LoVo (cell line): ENCODE results near the gene SEPHS2.

Experiments
- DNase-seq: peaks from one replicate; pipeline ENCODE4 v3.0.0-alpha.2; 2016; ENCODE audit warnings: low spot score

SEPHS2 gene

DNA sequence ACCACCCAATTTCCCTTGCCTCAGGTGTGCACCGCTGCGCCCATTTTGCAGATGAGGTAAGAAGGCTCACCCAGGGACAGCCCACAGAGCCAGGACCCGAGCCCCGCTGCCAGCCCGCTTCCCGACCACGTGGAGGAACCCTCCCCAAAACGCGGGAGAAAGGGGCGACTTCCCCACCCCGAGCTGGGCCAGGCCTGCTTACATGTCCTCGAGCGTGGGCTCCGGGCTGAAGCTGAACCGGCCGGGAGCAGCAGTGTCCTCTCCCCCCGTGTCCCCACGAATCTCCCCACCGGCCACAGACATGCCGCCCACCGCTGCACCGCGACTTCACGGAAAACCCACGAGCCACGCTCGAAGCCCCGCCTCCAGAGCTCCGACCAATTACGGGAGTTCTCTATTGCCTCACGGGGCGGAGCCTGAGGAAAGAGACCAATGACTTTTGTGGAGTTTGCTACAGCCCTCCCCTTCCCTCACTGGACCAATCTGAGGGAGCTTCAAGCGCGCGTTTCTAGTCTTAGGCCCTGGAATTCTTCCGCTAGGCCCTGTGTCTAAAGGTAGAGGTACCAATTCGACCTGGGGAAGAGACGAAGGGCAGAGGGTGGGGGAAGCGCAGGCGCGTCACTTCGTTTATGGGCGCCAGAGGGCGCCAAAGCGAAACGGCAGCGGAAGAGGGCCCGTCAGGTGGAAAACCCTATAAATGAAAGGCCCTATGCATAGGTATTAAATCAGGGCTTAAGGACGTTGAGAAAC is 15.8 kb downstream of the SEPHS2 start, which contains the start of gene DCTPP1:
DCTPP1 (minus strand) TSS at position 353 of the 750 bp plus-strand sequence; CDS start at position 303, 50 bp downstream.
- DNase-seq: peak; percentile 100

DNA sequence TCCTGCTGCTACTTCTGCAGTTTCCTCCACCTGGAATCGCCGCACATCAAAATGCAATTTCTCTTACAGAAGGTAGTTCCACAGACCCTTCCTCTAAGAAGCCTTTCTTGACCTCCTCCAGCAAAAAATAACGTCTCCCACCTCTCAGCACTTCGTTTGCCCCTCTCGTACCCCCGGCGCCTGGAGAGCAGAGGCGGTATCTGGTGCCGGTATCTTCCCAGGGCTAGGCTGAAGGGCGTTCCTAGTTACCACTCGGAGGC is 16.3 kb downstream of the SEPHS2 start:
- peak; percentile 45 for DNase-seq

DNA sequence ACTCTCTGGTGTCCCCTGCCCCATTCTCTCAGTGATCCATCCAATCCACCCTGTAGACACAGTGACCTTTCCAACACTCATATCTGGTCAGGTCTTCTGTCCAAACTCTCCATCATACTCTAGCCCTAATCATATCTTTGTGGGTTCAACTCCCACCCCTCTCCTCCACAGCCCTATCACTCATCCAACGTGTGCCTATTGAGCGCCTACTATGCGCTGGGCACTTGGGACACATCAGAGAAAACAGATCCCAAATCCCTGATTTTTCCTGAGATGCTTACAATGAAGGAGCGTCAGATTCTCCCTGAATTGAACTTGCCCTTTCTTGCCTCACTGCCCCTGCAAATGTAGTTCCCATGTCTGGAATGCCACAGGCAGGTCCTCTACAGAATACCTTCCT is 17.6 kb downstream of the SEPHS2 start:
- no peak for DNase-seq

DNA sequence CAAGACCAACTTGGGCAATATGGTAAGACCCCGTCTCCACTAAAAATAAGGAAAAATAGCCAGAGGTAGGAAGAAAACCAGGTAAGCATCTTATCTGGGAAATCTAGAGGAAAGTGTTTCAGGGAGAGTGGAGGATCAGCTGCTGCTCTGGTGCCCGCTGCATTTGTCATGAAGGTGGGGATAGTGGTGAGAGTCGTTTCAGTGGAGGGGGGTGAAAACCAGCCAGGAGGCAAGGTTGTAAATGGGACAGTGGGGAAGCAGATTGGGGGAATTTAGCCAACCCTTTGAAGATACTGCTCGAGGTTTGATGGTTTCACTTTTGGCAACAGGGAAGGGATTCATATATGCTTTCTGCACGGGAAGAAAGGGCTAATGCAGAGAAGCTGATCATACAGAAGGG is 24.7 kb downstream of the SEPHS2 start:
- no peak for DNase-seq

DNA sequence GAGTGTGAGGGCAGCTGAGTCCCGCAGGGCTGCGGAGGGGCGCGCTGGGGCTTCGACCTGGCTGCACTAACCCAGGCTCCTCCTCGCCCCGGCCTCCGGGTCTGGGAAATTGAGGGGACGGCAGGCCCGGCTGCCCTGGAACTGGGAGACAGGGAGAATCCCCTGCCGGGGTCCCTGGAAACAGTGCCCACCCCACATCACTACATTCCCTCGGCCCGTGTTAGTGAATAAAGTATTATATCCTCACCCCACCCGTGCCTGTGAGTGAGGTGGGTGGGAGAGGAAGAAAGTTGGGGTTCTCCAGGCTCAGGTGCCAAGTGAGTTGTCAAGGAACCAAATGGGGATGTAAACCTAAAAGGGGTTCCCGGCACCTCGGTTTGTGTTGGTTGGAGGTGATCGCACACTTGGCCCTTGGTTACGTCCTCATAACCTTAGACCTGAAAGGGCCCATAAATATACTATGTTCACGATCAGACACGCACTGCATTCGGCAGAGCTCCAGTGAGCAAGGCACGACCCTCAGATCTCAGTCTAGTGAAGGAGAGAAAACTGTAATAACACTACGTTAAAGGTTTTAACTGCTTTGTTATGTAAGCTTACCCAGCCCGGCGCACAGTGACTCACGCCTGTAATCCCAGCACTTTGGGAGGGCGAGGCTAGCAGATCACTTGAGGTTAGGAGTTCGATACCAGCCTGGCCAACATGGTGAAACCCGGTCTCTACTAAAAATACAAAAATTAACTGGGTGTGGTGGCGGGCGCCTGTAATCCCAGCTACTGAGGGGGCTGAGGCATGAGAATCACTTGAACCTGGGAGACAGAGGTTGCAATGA is 27.1 kb downstream of the SEPHS2 start:
- peak; percentile 26 for DNase-seq

DNA sequence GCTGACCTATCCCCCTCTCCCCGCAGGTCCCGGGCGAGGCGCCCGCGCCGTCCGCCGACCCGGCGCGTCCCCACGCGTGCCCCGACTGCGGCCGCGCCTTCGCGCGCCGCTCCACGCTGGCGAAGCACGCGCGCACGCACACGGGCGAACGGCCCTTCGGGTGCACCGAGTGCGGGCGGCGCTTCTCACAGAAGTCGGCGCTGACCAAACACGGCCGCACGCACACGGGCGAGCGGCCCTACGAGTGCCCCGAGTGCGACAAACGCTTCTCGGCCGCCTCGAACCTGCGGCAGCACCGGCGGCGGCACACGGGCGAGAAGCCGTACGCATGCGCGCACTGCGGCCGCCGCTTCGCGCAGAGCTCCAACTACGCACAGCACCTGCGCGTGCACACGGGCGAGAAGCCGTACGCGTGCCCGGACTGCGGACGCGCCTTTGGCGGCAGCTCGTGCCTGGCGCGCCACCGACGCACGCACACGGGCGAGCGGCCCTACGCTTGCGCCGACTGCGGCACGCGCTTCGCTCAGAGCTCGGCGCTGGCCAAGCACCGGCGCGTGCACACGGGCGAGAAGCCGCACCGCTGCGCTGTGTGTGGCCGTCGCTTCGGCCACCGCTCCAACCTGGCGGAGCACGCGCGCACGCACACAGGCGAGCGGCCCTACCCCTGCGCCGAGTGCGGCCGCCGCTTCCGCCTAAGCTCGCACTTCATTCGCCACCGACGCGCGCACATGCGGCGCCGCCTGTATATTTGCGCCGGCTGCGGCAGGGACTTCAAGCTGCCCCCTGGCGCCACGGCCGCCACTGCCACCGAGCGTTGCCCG is 27.9 kb downstream of the SEPHS2 start:
- DNase-seq: peak; percentile 94

DNA sequence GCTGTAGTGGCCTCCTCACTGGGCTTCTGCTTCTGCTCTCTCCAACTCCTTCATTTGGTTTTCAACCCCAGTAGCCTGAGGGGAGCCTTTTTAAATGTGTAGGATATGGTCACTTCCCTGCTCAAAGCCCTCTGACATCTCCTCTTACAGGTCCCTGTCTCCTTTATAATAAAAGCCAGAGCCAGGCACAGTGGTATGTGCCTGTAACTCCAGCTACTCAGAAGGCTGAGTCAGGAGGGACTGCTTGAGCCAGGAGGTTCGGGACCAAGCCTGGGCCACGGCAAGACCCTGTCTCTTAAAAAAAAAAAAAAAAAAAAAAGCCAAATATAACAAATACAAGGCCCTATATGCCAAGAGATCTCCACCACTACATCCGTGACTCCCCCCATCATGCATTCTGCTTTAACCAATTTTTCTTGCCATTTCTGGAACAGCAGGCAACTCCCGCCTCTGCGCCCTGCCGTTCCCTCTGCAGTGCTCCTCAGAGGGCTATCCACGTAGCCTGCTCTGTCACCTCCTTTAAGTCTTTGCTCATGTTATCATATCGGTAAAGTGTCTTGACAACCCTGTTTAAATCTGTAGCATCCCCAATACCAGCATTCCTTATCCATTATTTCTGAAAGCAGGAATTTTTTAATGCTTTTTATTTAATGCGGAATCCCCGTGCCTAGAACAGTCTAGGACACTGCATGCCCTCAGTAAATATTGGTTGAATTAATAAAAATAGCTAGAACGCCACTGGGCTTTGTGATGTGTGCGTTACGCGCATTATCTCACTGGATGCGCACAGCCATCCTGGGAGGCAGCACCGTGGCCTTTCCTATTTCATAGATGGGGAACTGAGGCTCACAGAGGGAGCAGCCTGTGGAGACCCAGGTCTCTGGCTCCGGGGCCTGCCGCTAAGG is 28.8 kb downstream of the SEPHS2 start:
- no peak for DNase-seq

DNA sequence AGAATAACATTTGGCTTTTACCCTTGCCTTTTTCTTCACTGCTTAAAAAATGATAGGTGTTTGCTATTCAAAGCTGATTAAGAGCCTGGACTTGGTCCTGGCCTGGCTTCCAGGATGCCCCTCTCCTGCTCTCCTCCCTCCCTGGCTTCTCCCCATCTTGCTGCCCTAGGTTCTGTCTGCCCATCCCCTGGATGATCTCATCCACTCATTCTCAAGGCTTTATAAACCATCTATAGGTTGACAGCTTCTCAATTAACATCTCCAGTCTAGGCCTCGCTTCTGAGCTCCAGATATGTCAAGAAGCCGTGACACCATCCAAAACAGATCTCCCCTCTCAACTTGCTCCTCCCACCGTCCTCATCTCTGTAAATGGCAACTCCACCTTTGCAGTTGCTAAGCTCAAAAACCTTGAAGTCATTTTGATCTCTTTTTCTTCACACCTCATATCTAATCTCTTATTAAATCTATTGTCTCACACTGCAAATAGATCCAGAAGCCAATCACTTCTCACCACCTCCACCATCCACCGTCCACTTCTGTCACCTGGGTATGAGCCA is 29.5 kb downstream of the SEPHS2 start:
- DNase-seq: no peak

DNA sequence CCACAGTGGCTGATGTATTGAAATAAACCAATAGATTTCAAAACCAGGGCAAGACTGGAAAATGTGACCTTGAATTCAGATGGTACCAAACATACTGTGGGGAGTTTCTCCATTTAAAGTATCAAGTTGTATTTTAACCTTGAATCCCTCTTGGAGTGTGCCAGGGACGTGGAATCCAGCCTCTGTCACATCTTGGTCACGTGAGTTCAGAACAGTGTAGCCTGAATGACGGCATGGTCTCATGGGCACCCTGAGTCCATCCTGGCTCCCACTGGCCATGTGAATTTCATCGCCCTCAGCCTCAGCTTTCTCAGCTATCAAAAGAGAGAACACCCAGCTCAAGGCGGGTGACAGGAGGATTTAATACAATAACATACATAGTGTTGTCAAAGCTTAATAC is 31.5 kb downstream of the SEPHS2 start:
- no peak for DNase-seq

DNA sequence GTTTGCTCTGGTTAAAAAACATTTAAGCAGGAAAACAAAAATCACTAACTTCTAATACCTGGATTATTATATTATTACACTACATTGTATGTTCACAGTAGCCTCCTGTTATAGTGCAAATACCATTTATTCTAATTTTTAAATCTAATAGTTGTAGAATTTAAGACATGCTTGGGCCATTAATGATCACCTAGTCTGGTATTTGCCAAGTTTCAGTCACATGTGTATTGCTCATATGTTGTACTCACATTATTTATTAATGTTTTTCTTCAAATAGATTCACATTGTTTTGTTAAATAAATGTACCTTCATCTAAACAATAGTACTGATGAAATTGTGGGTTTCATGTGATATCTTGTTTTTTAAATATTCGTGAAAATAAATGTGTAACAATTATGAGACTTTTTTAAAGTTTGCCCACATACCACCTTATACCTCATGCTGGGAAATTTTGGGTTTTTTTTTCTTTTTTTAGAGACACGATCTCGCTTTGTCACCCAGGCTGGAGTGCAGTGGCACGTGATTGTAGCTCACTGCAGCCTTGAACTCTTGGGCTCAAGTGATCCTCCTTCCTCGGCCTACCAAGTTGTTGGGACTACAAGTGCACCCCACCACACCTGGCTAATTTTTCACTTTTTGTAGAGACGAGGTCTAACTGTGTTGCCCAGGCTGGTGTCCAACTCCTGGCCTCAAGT is 32.4 kb downstream of the SEPHS2 start:
- DNase-seq: no peak

DNA sequence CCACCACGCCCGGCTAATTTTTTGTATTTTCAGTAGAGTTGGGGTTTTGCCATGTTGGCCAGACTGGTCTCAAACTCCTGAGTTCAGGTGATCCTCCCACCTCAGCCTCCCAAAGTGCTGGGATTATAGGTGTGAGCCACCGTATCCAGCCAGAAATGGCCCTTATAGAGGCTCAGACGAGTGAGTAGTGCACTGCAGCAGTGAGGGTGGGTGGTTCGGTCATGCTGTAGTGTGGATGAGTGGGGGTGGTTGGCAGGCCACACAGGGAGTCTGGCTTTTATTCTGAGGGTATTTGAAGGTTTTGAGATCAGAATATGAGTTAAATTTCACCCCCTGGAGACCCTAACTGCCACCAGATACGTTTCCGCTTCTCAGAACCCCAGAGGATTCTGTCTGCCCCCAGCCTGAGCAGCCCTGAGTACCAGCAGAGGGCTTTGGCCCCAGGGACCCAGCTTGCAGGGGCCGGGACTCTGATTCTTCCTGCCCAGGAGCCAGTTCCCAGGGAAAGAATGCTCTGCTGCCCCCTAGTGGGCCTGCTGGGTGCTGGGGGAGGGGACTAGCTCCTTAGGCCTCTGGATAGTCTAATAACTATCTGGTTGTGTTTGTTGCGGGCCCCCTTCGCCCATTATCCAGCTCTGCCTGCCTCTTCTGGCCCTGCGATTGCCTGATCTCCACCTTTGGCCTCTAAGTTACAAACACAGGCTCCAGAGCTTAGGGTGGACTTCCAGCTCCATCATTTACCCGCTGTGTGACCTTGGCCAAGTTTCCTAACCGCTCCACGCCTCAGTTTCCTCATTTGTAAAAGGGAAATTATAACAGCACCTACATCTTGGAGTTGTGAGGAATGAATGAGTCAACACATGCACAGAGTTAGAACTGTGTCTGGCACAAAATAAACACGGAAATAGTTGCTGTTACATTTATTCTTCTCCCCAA is 36.3 kb downstream of the SEPHS2 start:
- peak; percentile 84 for DNase-seq

DNA sequence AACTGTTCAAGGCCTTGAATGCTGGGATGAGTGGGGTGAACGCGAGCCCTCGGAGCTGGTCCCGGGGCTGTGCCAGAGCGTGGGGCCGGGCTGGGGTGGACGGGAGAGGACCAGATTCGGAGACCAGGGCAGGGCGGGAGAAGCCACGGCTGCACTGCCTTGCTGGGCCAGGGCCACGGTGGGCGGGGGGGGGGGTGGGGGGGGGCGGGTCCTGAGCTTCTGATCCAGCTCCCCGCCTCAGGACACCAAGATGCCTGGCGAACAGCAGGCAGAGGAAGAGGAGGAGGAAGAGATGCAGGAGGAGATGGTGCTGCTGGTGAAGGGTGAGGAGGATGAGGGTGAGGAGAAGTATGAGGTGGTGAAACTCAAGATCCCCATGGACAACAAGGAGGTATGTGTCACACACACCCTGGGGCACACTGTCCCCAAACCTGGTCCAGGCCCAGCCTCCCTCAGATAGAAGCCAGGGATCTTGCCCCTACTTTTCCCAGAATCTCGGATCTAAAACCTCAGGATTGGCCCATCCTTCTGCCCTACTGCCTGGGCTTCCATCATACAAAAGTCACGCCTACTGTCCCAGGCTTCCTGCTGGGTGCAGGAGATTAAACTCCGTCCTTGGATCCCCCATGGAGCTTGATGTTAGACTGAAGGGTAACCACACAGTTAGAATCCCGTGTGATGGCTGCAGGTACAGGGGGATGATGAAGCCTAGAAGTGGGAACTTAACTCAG is 37.7 kb downstream of the SEPHS2 start:
- no peak for DNase-seq

DNA sequence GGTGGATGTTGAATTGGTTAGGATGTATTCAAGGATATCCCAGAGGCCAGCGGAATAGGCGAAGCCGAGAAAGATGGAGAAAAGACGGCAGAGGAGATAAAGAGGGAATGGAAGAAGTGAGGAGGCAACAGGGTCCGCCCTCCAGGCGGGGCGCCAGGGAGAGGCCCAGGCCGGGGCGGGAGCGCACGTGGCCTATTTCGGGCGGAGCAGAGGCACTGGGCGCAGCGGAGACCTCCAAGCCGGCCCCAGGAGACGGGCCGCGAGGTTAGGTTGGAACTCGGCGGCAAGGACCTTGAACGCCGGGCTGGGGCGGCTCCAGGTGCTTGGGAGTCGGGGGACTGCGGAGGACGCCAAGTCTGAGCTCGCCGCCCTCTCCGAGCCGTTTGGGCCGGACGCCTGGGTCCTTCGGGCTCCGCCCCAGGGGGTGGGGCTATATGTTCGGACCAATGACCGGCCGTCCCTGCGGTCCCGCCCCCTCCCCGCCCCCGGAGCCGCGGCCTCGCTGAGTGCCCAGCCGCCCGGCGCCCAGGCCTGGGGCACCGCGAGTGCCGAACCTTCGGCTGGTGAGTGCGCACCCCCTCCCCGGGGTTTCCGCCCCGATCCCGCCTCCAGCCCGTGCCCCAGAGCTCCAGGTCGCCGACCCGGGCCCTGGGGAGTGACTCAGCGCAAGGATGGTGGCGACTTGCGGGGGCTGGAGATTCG is 38.4 kb downstream of the SEPHS2 start, which contains the start of gene ZNF771:
ZNF771 (plus strand) TSS at position 505 of the 702 bp plus-strand sequence. CDS start 448 bp downstream, outside the sequence.
- DNase-seq: peak; percentile 91

DNA sequence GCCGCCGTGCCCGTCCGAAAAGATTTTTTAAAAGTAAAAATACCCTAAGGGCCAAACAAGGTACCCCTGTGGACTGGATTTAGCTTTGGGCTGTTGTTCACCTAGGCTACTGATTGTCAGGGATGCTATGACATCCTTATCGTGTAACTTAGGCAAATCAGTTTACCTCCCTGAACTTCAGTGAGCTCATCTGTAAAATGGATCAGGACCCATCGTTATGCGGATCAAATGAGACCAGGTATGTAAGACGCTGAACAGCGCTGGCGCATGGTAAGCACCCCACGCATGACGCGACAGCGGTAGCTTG is 38.9 kb downstream of the SEPHS2 start:
- no peak for DNase-seq

DNA sequence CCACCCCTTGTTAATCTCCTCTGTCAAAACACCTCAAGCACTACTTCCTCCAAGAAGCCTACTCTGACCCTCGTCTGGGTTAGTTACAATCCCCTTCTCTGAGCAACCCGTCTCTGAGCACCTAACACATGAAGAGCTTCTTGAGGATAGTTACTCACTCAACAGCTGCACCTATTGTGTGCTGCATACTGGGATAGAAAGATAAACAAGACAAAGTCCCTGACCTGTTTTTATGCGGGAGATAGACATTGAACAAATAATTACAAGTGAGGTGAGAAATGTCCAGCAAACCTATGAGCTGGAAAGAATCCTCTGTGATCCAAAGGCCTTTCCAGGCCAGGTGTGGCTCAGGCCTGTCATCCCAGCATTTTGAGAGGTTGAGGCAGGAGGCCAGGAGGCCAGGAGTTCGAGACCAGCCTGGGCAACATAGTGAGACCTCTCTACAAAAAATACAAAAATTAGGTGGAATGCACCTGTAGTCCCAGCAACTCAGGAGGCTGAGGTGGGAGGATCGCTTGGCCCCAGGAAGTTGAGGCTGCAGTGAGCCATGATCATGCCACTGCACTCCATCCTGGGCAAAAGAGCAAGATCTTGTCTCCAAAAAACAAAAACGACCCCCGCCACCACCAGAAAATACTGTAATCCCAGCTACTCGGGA is 43.8 kb downstream of the SEPHS2 start:
- no peak for DNase-seq

DNA sequence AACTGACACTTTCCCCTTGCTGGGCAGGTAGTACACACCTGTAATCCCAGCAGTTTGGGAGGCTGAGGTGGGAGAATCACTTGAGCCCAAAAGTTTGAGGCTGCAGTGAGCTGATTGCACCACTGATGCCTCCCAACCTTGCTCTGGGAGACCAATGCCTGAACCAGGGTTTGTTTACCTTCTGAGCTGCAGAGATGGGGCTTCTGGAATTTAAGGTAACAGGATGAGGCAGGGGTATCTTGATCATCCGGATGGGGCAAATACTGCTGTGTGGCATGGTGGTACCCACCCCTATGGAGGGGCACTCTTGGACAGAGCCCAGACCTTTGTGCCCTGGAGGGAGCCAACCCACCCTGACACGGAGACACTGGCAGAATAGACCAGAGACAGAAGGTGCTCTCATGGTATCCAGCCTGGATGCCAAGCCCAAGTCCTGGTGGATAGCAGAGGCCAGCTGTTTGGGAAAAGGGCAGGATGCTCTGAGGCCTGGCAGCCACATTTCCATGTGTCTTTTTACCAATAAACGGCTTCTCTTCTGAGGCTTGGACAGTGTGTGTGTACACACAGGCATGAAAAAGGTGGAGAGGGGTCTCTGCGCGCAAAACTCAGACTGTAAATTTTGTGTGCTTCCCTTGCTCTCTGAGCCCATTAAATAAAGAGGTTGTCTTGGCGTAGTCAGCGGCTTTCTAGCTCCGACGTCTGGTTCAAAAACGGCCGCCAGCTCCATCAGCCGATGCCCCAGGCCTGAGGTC is 46.1 kb downstream of the SEPHS2 start:
- no peak for DNase-seq
